Mesenchymal stem cell (in vitro differentiated cells and primary cell): ENCODE measurements around the gene PCDHGB4.

Experiments used
- DNase-seq: peaks from one replicate; pipeline ENCODE4 v3.0.0-alpha.2; 2013
- H2AFZ ChIP-seq: one replicate; pipeline ENCODE4 v1.6.1; 2013; ENCODE audit warnings: low read depth, mild to moderate bottlenecking, control low read depth, inconsistent platforms, low read length, moderate library complexity
- H2AK5ac ChIP-seq: 2 replicates; pipeline ENCODE4 v1.6.1; 2013; ENCODE audit warnings: low read length, moderate library complexity, mild to moderate bottlenecking, inconsistent platforms; ENCODE audit not compliant: severe bottlenecking
- H2BK120ac ChIP-seq: one replicate; pipeline ENCODE4 v1.6.1; 2013; ENCODE audit warnings: low read depth, mild to moderate bottlenecking, inconsistent platforms, low read length, moderate library complexity
- H2BK12ac ChIP-seq, 2 experiments: one replicate each; pipeline ENCODE4 v1.6.1; 2013; ENCODE audit warnings: inconsistent platforms in 2 of 2, low read length in 2 of 2, mild to moderate bottlenecking in 2 of 2, moderate library complexity in 2 of 2, control low read depth in 1 of 2
- H2BK15ac ChIP-seq: one replicate; pipeline ENCODE4 v1.6.1; 2013; ENCODE audit warnings: mild to moderate bottlenecking, low read depth, inconsistent platforms; ENCODE audit not compliant: poor library complexity, severe bottlenecking
- H2BK5ac ChIP-seq: 2 replicates; pipeline ENCODE4 v1.6.1; 2013; ENCODE audit warnings: low read depth, mild to moderate bottlenecking, low read length, control low read depth, inconsistent platforms; ENCODE audit not compliant: poor library complexity, severe bottlenecking
- H3K14ac ChIP-seq, 2 experiments: one replicate each; pipeline ENCODE4 v1.6.1; 2013; ENCODE audit warnings: inconsistent platforms in 2 of 2, low read length in 2 of 2, control low read depth in 1 of 2, mild to moderate bottlenecking in 1 of 2, moderate library complexity in 1 of 2
- H3K18ac ChIP-seq, 2 experiments: one replicate each; pipeline ENCODE4 v1.6.1; 2013; ENCODE audit warnings: inconsistent platforms in 2 of 2, low read length in 2 of 2, control low read depth in 1 of 2, low read depth in 1 of 2, mild to moderate bottlenecking in 1 of 2
- H3K23ac ChIP-seq, 2 experiments: one replicate each; pipeline ENCODE4 v1.6.1; 2013; ENCODE audit warnings: inconsistent platforms in 2 of 2, low read length in 2 of 2, mild to moderate bottlenecking in 2 of 2, moderate library complexity in 2 of 2, control low read depth in 1 of 2
- H3K27ac ChIP-seq: 2 replicates; pipeline ENCODE4 v1.5.1; 2013; ENCODE audit warnings: mild to moderate bottlenecking, moderate library complexity, low read length, control low read depth, inconsistent platforms; ENCODE audit not compliant: poor library complexity, severe bottlenecking
- H3K27me3 ChIP-seq, 2 experiments: 2 replicates each; pipeline versions ENCODE4 v1.6.1 to v1.7.0; 2013; ENCODE audit warnings: low read length in 2 of 2, mild to moderate bottlenecking in 2 of 2, moderate library complexity in 2 of 2, control low read depth in 1 of 2, inconsistent platforms in 1 of 2; ENCODE audit not compliant: control insufficient read depth in 1 of 2, insufficient read depth in 1 of 2
- H3K36me3 ChIP-seq, 2 experiments: 2 replicates each; pipeline versions ENCODE4 v1.6.1 to v1.7.0; 2013; ENCODE audit warnings: low read length in 2 of 2, control low read depth in 1 of 2, inconsistent platforms in 1 of 2, low read depth in 1 of 2, mild to moderate bottlenecking in 1 of 2; ENCODE audit not compliant: insufficient read depth in 2 of 2, control insufficient read depth in 1 of 2
- H3K4ac ChIP-seq, 2 experiments: one replicate each; pipeline ENCODE4 v1.6.1; 2013; ENCODE audit warnings: inconsistent platforms in 2 of 2, low read length in 2 of 2, mild to moderate bottlenecking in 2 of 2, moderate library complexity in 2 of 2, control low read depth in 1 of 2, low read depth in 1 of 2
- H3K4me1 ChIP-seq: 2 replicates; pipeline ENCODE4 v1.6.1; 2013; ENCODE audit warnings: low read depth, low read length, control low read depth; ENCODE audit not compliant: control insufficient read depth, insufficient read depth
- H3K4me2 ChIP-seq: 2 replicates; pipeline ENCODE4 v1.6.1; 2013; ENCODE audit warnings: low read length, mild to moderate bottlenecking, inconsistent platforms; ENCODE audit not compliant: poor library complexity, severe bottlenecking
- H3K4me3 ChIP-seq, 2 experiments: 2 replicates each; pipeline versions ENCODE4 v1.5.1 to v1.7.0; 2013; ENCODE audit warnings: low read length in 2 of 2, mild to moderate bottlenecking in 2 of 2, control low read depth in 1 of 2, low read depth in 1 of 2; ENCODE audit not compliant: insufficient read depth in 1 of 2
- H3K79me1 ChIP-seq: replicated peaks from 2 replicates; pipeline ENCODE4 v1.6.1; 2013; ENCODE audit warnings: mild to moderate bottlenecking, control low read depth, low read length, inconsistent platforms; ENCODE audit not compliant: poor library complexity, severe bottlenecking
- H3K9ac ChIP-seq: 2 replicates; pipeline ENCODE4 v1.7.0; 2013; ENCODE audit warnings: mild to moderate bottlenecking, low read length, moderate library complexity
- H3K9me3 ChIP-seq: 2 replicates; pipeline ENCODE4 v1.7.0; 2013; ENCODE audit warnings: mild to moderate bottlenecking, low read length; ENCODE audit not compliant: control insufficient read depth
- H4K8ac ChIP-seq: one replicate; pipeline ENCODE4 v1.6.1; 2013; ENCODE audit warnings: inconsistent platforms, mild to moderate bottlenecking, low read length, moderate library complexity
- H4K91ac ChIP-seq: one replicate; pipeline ENCODE4 v1.6.1; 2013; ENCODE audit warnings: mild to moderate bottlenecking, low read length, inconsistent platforms
- WGBS: methylation state at CpG from one replicate; pipeline ENCODE4 v1.1.7; 2013; ENCODE audit warnings: mixed read lengths; 5-methylcytosine and 5-hydroxymethylcytosine counted together

Gene PCDHGB4

GRCh38 chr5:141439411-141440141, 52.1 kb downstream of the PCDHGB4 start:
- peaks cover 22% of the 10 kb centered on the region for H3K79me1 ChIP-seq
- peaks cover 8% of the 10 kb centered on the region for H3K9me3 ChIP-seq
- peaks cover 7 to 9% of the 10 kb centered on the region in 2 experiments for H3K36me3 ChIP-seq
- DNase-seq: no peak
- no peak overlapping the region for H4K91ac ChIP-seq
- H2BK12ac ChIP-seq: no peak overlapping the region
- no peak overlapping the region for H3K4me2 ChIP-seq
- no peak overlapping the region for H3K18ac ChIP-seq
- H3K9ac ChIP-seq: no peak overlapping the region
- no peak overlapping the region for H4K8ac ChIP-seq
- no peak overlapping the region for H2BK120ac ChIP-seq
- H2AK5ac ChIP-seq: no peak overlapping the region
- H2BK15ac ChIP-seq: no peak overlapping the region
- 88% methylated on average over 10 of the region's 10 CpGs for WGBS
- H3K23ac ChIP-seq: no peak overlapping the region
- no peak overlapping the region for H3K4ac ChIP-seq
- no peaks in the 10 kb centered on the region for H3K27me3 ChIP-seq
- H3K14ac ChIP-seq: no peak overlapping the region
- peak overlapping the region; percentile 24 for H3K27ac ChIP-seq
- H2BK5ac ChIP-seq: no peak overlapping the region
- H3K4me3 ChIP-seq: no peak overlapping the region
- H3K4me1 ChIP-seq: peaks cover 5% of the 10 kb centered on the region
- H2AFZ ChIP-seq: no peak overlapping the region
